HG02759 (cell line): ENCODE measurements around the gene RNF150.

ENCODE experiments used
- ATAC-seq: cut with Tn5 transposase; IDR thresholded peaks from one replicate; pipeline ENCODE4 v1.9.1; 2021; ENCODE audit warnings: mild to moderate bottlenecking, moderate library complexity; ENCODE audit not compliant: unreplicated experiment

The RNF150 gene

DNA sequence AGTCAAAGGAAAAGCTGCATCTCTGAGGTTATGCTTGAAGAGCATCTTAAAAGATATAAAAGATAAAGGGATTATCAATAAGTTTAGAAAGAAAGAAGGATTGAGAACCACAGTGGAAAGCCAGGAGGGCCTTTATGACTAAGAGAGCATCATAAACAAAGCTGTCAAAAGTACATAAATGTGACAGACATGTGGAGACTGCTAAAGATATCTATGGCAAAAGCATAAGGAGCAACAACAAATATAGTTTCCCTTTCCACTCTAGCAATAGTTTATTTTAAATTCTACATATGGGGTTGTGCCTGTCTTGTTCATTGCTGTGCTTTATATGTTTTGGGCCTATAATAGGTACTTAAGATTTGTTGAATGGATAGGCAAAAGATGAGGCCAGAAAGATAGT, 97.3 kb downstream of the RNF150 start:
- ATAC-seq: no peak

DNA sequence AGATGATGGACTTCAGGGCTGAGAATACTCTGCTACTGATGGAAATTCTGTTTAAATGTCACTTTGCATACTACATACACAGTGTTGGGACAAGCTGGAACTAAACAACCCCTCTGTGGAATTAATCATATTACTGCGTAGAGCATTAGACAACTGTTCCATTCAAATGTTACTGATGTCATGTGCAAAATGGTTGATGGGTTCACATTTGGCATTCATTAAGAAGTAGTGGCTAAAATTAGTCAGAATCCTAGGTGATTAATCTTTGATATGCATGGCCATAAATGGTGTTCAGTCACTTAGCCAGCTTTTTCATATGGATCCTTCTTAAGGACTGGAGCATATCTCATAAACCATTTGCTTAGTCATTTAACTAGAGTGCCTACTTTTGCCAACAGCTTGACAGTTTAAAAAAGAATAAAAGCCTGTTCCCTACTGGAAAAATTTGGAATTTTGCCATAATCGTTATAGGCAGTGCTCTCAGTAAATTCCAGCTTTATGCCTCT, 105.2 kb downstream of the RNF150 start:
- ATAC-seq: no peak

DNA sequence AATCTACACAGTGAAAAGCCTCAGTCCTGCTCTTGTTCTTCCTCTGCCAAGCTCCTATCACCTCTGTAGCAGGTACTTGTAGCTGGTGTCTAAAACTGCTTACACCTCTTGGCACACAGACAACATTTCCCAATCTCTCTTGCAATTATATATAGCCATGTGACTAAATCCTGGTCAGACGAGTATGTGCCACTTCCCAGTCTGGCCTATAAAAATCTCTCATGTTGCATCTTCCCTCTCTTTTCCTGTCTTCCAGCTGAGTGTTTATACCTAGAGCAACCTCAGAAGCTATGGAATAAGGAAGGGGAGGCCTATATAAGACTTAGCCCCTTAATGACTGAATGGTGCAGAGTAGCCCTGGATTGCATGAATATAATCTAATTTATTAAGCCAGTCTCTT, 105.8 kb downstream of the RNF150 start:
- no peak for ATAC-seq

GRCh38 chr4:141026900-141027299, 106.4 kb downstream of the RNF150 start:
- no peak for ATAC-seq

- ATAC-seq: no peak
Observed at GRCh38 chr4:141023051-141023450, 110.2 kb downstream of the RNF150 start.

GRCh38 chr4:141022111-141022695, 111.1 kb downstream of the RNF150 start:
- ATAC-seq: no peak

- no peak for ATAC-seq
Observed at GRCh38 chr4:141021397-141022110, 111.7 kb downstream of the RNF150 start.

- no peak for ATAC-seq
Observed at GRCh38 chr4:141020801-141021261, 112.4 kb downstream of the RNF150 start.

DNA sequence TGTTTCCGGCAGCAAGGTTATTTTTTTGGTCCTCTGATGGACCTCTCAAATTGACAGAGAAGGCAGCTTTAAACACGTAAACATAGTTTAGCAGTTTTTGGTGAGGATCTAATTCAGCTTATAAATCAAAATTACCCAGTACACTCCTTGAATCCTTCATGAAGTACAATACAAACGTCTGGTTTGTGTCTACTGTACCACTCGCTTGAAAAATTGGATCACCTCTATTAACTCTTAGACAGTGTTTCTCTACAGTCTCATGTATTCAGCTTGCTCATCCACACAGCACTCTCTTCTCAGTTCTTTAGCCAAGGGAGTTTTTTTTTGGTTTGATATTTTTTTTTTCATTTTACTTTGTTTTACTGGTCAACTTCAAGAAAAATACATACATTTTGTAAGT, 113.5 kb downstream of the RNF150 start:
- ATAC-seq: no peak

DNA sequence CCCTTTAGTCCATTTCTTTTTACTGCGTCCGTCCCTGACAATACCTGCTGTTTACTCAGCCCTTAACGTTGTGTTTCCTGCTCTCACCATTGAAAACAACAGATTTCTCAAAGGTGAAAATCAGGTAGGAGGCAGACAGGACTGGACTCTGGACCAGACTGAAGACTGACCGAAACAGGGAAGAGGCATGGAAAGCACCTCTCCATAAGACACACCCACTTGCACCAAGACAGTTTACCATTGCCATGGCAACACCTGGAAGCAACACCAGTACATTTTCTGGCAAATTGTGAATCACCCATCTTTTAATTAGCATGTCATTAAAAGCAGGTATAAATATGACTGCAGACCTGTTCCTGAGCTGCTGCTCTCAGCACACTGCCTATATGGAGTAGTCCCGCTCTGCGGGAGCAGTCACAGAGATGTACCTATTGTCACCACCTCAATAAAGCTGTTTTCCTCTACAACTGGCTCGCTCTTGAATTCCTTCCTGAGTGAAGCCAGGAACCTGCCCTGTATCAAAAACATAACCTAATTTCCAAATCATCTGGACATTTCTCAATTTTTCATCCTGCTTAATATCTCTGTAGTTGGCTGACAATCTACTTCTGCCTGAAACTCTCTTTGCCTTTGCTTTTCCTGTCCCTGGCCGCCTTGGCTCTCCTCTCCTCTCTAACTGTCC, 117.0 kb downstream of the RNF150 start:
- ATAC-seq: no peak

- ATAC-seq: no peak
Observed at GRCh38 chr4:141013899-141014298, 119.4 kb downstream of the RNF150 start.

GRCh38 chr4:141011901-141012315, 121.4 kb downstream of the RNF150 start:
- ATAC-seq: no peak

DNA sequence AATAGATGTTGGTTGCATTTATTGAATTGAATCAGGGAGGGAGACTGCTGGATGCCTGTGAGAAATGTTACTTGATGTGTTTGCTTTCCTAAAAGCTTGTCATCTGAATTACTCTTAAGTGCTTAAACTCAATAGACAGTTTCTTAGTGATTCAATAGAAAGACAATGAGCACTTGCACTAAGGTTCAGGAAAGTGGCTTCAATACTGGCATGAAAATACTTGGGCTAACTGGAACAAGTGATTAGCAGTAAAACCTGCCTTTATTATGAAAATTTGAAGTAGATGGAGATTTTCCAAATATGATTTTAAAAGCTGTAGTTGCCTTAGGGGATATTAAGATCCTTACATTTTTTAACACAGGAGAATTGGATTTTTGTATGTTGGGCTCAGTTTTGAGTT, 123.3 kb downstream of the RNF150 start:
- ATAC-seq: no peak

DNA sequence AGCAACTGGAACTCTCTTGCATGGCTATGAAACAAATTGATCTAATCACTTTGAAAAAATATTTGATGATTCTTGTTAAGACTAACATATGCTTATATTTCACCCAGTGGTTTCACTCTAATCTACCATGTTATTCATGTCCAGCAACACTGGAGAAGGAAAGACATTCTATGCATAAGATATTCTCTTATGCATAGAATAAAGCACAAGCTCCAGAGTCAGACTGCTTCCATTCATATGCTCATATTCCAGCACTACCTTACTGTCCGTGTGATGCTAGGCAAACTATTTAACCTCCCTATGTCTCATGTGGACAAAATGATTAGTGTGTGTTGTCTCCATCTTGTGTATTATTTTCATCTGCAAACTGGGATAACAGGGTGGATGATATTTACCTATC, 124.1 kb downstream of the RNF150 start:
- no peak for ATAC-seq

DNA sequence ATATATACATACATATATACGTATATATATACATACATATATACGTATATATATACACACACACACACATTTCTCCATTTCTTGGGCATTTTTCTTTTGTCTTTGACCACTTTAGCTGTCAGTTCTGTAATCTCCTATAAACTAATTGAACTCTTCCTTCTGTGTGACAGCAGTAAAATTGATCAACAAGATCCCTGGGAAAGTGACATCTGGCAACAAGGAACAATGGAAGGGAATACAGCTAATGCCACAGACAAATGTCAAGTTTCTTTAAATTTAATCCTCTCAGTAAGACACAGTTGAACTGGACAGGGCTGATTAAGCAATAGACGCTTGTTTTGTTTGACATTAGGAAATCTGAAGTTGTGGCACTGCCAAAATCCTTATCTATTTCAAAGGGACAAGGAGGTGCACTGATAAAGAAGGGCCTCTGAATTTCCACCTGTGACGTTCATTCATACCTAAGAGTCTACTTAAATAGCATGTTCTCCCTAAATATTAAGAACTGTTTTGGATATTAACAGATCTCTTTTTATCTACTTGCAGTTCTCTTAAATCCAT, 126.9 kb downstream of the RNF150 start:
- no peak for ATAC-seq

DNA sequence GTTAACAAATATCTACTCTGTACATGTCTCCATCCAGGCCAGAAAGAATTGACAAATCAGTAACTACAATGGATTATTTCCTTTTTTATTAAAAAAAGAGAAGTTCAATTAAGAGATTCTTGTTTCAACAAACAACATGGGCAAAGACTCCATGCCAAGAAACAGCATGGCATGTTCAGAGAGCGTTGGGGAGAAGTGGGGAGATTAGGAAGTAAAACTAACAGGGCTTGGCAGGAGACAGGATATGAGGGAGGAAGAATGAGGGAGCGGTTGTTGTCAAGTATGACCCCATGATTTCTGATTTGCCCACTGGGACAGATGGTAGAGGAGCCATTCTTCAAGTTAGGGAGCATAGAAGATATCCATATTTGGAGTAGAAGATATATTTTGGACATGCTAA, 128.4 kb downstream of the RNF150 start:
- ATAC-seq: no peak

GRCh38 chr4:141003193-141003592, 130.1 kb downstream of the RNF150 start:
- ATAC-seq: no peak

- no peak for ATAC-seq
Observed at GRCh38 chr4:141002323-141002805, 130.9 kb downstream of the RNF150 start.

- ATAC-seq: no peak
Observed at GRCh38 chr4:140996766-140997165, 136.5 kb downstream of the RNF150 start.

DNA sequence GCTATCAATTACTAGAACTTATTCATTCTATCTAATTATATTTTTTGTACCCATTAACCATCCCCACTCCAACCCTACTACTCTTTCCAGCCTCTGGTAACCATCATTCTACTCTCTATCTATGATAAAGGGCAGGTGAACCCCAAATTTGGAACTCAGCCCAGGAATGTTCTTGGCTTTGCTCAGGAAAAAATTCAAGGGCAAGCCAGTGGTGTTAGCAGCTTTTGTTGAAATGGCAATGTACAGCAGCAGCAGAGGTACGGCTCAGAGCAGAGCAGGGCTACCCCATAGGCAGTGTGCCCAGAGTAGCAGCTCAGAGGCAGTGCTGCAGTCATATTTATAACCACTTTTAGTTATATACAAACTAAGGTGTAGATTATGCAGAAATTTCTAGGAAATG, 138.2 kb downstream of the RNF150 start:
- no peak for ATAC-seq

DNA sequence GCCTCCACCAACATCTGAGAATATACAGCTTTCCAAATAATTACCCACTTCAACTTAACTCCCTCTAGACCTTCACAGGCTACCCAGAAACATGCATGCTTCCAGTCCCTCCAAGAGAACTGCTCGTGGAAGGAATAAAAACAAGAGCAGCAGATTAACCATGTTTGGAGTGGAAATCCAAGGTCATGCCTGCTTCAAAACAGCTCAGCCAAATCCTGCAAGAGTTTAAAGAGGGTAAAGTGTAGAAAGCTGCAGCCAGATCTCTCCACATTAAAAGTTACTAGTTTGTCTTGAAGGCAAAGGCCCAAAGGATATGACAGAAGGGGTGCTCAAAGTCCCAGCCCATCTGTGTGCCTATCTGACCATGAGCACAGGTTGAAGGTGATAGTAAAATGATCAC, 139.3 kb downstream of the RNF150 start:
- ATAC-seq: no peak
